GM18499 (cell line): ENCODE data around the gene ARVCF.

Experiments
- ATAC-seq: cut with Tn5 transposase; IDR thresholded peaks from one replicate; pipeline ENCODE4 v1.9.1; 2021; ENCODE audit warnings: moderate number of reproducible peaks; ENCODE audit not compliant: insufficient read depth, unreplicated experiment

ARVCF gene

DNA sequence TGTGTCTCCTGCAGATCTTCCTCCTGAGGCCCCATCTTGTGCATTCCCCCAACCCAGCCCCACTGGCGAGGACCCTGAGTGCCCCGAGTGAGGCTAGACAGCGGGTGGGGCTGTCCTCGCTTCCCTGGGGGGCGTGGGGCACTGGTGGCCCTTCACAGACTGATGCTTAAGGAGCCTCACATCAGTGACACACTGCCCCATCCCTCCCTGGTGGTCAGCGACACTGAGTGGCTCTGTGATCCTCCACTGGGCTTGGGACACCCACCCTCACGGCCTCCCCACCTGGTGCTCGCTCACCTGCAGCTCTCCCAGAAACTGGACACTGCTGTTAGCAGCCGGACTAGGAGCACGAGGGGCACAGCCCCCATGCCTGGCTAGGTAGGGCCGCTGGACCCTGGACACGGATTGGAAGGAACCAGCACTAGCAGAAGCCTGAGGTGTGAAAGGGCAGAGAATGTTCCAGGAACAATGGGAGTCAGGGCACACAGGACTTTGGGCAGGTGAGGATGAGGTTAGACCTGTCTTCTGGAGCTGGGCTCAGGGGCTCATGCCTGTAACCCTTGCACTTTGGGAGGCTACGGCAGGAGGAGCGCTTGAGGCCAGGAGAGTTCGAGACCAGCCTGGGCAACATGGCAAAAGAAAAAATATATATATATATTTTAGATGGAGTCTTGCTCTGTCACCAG is 51.8 kb downstream of the ARVCF start:
- no peak for ATAC-seq

DNA sequence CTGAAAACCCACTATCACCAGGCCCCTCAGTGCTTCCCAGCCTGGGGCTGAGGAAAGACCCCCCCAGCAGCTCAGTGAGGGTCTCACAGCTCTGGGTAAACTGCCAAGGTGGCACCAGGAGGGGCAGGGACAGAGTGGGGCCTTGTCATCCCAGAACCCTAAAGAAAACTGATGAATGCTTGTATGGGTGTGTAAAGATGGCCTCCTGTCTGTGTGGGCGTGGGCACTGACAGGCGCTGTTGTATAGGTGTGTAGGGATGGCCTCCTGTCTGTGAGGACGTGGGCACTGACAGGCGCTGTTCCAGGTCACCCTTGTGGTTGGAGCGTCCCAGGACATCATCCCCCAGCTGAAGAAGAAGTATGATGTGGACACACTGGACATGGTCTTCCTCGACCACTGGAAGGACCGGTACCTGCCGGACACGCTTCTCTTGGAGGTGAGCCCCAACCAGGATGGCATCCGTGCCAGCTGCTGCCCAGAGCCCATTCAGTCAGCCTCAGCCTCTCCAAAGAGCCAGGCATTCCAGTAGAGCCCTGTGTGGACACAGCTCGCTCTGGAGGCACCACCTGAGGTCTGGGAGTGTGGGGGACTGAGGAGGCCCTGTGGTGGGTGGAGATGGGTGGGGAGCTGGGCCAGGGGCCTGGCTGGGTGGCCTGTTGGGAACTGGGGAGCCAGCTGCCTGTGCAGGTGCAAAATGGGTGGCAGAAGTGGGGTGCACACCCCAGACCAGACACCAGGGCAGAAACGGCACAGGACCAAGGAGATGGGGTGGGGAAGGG is 52.6 kb downstream of the ARVCF start:
- ATAC-seq = no peak

DNA sequence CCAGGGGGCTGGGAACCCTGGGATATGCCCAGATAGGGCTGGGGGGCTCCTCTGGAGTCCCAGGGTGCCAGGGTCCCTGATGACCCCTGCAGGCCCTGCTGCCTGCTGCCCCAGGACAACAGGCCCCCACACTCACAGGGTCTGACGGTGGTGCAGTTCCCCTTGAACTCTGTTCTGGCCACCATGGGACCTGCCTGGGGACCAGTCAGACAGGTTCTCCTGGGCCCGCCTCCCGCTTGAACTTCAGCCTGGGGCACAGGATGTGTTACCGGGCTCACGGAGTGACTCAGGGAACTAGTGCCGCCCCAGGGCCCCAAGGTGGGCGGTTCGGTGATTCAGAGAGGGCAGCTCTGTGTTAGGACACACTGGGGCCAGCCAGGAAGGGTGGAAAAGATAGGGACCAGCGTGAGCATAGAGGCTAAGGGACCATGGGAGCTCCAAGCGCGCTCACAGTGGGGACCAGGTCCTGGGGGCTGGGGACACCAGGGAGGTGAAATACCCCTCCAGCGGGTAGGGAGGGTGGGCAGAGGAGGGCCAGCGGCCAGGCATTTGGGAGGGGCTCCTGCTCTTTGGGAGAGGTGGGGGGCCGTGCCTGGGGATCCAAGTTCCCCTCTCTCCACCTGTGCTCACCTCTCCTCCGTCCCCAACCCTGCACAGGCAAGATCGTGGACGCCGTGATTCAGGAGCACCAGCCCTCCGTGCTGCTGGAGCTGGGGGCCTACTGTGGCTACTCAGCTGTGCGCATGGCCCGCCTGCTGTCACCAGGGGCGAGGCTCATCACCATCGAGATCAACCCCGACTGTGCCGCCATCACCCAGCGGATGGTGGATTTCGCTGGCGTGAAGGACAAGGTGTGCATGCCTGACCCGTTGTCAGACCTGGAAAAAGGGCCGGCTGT is 53.5 kb downstream of the ARVCF start:
- no peak for ATAC-seq

DNA sequence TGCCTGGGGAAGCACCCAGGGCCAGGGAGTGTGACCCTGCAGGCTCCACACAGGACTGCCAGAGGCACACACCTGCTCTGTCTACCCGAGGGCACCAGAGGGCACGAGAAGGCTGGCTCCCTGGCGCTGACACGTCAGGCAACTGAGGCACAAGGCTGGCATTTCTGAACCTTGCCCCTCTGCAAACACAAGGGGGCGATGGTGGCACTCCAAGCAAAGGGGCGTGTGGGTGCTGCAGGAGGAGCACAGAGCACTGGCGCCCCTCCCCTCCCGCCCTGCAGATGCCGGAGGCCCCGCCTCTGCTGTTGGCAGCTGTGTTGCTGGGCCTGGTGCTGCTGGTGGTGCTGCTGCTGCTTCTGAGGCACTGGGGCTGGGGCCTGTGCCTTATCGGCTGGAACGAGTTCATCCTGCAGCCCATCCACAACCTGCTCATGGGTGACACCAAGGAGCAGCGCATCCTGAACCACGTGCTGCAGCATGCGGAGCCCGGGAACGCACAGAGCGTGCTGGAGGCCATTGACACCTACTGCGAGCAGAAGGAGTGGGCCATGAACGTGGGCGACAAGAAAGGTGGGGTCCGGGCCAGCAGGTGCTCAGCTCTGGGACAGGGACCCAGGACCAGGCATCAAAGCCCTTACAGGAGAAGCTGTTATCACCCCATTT is 54.2 kb downstream of the ARVCF start:
- no peak for ATAC-seq

DNA sequence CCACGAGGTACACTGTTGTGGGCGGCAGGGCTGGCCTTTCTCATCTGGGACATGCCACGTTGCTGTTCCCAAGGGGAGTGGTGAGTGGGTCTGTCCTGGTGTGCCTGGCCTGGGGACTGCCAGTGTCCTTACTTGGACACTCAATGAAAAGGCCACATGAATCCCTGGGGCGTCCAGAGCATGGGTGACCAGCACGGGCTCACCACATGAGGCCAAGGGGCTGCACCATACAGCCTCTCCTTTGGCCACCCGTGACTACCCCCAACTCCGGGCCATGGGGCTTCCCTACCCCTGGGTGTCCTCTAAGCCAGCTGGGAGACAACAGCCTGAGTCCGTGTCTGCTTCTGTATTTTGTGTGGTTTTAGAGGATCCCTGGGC is 54.8 kb downstream of the ARVCF start:
- ATAC-seq = no peak

DNA sequence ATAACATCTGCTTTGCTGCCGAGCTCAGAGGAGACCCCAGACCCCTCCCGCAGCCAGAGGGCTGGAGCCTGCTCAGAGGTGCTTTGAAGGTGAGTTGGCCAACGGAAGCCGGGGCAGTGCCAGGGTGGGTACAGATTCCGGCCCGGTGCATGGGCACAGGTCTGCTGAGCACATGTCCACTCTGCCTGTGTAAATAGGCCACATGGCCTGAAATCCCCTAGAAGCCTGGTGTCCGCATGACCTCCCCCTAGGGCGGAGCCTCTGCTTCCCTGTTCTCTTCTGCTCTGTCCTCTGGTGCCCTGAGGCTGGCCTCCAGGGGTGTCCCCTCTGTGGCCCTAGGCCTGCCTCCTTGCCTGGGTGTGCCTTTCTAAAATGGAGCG is 55.4 kb downstream of the ARVCF start:
- ATAC-seq = no peak

DNA sequence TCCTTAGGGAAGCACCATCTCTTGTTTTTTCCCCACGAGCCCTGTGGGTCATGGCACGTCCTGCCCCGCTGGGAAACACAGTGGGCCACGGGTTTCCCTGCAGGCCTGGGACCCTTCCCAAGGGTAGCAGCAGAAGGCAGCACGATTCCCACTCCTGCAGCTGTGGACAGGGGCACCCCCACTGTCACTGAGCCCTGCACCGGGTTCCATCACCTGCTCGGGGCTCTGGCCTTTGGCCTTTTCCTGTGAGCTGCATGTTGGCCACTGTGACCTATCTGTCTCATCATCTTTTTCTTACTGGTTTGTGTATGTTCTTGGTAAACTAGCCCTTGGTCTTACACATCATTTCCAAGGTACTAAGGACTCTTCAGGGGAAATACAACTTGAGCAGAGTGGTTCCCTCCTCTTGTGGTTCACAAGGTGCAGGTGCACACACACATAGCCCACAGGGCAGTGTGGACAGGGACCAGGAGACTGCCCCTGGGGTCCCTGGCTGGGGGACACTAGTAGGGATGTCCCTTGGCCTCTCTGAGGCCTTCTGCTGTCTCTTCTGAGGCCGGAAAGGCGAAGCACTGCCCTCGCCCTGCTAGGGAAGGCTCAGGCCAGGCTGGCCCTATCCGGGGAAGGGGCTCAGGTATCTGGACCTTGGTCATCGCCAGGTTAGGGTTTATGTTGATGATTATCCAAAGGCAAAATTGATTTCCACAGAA is 56.0 kb downstream of the ARVCF start:
- ATAC-seq = no peak

DNA sequence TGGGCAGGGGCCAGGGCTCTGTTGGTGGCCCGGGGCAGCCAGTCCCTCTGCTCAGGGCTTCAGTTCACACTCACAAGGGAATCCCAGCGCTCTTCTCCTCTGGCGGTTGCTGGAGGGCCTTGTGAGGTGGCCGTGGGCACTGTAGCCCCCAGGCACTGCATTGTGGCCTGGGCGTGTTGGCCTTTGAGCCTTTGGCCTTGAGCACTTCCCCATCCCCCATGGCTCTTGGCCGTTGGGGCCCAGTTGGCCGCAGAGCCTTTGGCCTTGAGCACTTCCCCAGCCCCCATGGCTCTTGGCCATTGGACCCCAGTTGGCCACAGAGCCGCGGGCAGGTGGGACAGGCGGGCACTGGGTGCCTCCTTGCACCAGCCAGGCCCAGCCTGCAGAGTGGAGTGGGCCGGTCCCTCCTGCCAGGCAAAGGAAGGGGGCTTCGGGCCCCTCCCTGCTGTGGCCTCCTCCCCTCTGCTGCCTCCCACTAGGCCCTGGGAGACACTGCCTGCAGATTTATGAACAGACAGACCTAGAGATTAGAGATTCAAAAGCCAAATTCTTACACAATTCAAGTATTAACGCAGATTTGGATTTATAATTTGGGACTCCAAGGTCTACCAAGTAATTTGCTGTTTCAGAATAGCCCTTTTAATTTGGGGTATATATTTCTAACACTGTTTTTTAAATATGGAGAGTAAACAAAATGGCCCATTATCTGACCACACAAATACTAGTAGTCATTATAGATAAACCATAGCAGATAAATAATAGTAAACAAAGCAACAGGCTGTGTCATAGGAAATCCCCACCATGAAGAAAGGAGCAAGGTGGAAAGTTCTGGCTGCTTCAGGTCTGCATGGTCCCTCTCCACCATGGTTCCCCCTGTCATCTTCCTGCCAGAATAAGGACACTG is 56.8 kb downstream of the ARVCF start:
- no peak for ATAC-seq

DNA sequence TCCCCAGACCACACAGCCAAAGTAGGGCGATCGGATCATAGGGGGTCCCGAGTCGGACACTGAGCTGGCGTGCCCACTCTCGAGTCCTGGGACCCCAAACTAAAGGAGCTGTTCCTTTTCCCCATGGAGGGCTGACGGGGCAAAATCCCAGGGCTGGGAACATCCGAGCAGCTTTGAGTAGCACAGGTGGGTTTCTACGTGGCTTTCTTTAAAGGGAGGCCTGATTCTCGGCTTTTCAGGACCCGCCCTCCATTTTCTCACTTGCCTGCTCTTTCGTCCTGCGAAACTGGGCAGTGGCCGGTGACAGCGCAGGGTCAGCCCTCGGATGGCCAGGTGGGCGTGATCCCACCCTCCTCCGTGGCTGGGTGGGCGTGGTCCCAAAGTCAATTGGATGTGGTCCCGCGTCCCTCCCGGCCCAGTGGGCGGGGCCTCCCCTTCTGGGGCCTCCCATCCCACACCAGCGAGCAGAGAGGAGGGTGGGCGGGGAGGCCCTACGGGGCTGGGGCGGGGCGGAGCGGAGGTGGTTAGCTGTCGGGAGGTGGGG is 57.5 kb downstream of the ARVCF start:
- no peak for ATAC-seq

DNA sequence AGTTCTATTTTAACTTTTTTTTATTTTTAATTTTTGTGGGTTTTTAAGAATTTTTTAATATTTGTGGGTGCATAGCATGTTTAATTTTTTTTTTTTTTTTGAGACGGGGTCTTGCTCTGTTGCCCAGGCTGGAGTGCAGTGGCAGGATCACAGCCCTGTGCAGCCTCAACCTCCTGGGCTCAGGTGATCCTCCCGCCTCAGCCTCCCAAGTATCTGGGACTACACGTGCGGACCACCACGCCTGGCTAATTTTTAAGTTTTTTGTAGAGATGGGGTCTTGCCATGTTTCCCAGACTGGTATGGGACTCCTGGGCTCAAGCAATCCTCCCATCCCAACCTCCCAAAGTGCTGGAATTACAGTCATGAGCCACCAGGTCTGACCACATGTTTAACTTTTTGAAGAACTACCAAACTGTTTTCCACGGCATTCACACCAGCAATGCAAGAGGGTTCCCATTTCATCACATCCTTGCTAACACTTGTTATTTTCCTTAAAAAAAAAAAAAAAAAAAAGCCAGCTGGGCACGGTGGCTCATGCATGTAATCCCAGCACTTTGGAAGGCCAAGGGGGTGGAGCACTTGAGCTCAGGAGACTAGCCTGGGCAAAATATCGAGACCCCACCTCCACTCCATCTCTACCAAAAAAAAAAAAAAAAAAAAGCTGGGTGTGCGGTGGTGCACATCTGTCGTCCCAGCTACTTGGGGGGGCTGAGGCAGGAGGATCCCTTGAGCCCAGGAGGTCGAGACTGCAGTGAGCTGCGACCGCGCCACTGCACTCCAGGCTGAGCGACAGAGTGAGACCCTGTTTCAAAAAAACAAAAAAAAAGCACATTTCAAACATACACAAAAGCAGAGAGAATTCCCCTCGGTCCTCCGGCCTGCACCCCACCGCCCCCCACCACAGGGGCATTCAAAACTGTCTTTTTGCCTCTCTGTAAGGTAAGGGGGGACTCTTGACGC is 58.3 kb downstream of the ARVCF start:
- no peak for ATAC-seq

DNA sequence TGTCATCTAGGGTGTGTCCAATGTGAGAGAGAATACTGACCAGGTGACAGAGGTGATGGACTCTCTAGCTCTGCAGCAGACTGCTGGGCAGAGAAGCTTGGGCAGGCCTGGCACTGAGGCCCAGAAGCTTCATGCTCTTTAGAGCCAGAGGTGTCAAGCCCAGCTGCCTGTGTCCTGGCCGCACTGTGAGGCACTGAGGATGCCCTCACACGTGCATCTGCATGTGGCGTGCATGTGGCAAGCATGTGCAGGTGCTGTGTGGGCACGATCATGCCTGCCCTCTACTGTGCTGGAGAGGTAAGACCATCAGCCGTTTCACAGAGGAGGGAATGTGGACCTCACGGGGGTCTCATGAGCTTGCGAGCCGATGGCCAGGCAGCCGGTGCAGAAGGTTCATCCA is 59.2 kb downstream of the ARVCF start:
- ATAC-seq = no peak

DNA sequence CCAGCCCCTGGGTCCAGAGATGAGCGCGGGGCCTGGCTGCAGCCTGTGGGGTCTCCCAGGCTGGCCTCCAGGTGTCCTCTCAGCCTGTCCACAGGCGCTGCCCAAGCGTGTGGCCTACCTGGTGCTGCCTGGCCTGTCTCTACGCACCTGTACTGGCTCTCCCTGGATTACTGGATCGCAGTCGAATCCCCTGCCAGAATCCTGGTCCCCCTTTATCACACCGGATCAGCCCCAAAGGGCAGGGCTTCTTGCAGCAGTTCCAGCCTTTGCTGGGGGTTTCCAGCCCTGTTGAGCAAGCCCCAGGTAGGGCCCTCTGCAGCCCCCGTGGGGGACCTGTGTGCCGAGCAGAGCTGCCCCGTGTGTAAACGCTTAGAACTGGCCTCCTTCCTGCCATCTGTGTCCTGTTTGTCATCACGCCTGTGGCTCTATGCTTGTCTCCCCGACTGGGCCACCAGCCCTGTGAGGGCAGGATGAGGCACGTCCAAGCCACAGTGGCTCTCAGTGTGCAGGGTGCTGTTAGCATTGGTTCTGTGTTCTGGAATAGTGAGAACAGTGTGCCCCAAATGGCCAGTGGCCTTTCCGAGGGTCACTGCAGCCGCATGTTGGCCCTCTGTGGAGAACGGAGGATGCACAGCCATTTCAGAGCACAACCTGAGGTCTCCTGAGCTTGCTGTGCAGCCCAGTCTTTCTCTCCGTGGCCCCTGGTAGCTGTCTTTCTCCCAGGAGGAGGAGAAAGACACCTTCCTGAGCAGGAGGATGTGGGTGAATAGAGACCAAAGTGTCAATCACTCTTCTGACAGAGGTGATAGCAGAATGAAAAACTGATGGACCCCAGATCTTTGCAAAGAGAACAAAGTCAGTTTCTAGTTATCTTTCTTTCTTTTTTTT is 61.1 kb downstream of the ARVCF start:
- no peak for ATAC-seq

DNA sequence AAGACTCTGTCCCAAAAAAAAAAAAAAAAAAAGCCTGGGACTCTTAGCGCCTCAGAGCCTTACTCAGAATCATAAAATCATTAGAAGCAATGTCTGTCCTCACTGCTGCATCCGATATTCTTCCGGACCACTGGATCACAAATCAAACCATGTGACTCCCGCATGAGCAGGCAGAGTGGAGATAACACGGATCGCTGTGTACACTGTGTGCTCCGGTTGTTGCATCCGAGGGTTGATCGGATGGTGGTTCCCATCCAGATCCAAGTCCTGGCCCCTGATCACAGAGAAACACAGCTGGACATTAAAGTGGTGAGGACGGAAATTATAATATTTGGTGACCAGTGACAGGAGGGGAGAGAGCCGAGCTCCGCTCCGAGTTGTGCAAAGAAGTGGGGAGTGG is 65.3 kb downstream of the ARVCF start:
- no peak for ATAC-seq

DNA sequence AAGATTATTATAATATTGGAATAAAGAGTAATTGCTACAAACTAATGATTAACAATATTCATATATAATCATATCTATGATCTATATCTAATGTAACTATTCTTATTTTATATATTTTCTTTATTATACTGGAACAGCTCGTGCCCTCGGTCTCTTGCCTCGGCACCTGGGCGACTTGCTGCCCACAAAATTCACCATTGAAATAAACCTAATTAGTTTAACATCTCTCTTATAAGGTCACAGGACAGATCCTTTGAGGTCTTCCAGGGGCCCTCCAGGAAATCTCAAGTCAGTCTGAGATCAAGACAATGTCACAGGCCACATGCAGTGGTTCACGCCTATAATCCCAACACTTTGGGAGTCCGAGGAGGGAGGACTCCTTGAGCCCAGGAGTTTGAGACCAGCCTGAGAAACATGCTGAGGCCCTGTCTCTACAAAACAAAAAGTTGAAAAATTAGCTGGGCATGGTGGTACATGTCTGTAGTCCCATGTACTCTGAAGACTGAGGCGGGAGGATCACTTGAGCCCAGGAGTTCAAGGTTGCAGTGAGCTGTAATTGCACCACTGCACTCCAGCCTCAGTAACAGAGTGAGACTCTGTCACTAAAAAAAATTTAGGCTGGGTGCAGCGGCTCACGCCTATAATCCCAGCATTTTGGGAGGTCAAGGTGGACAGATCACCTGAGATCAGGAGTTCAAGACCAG is 68.4 kb downstream of the ARVCF start:
- no peak for ATAC-seq

DNA sequence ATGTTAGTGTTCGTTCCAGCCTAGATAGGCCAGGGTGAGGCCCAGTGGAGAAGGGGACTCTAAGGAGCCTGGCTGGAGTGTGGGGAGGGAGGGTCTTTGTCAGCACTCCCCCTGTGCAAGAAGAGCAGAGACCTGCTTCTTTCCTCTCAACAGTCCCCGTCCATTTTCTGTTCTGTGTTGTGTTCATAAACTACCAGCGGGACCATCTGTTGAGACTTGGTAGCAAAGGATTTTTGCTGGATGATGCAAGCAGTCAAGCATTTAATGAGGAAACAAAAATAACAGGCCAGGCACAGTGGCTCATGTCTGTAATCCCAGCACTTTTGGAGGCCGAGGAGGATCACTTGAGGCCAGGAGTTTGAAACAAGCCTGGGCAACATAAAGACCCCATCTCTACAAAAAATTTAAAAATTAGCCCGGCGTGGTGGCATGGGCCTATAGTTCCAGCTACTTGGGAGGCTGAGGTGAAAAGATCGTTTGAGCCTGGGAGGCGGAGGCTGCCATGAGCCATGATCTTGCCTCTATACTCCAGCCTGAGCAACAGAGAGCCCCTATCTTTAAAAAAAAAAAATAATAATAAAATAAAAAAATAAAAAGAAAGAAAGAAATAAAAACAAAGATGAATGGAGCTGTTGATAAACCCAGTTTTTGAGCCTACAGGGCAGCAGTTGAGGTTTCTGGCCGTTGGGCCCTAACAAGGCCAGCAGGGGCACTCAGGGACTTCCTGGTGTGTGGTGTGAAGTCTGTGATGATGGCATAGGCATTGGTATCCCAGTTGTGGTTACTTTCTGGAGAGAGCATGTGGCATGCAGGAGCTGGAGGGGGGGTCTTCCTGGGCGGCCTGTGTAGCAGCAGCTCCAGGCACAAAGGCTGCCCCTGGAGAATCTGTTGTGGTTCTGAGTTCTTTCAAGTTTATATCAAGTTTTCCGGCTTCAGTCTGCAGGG is 73.3 kb downstream of the ARVCF start:
- no peak for ATAC-seq
